Neural cell (in vitro differentiated cells): ENCODE results near the gene PIAS2.

Experiments
- CTCF ChIP-seq: fragments of 450-650 bp; IDR thresholded peaks from 2 replicates; pipeline ENCODE4 v1.5.1; 2014; ENCODE audit warnings: antibody characterized with exemption, mild to moderate bottlenecking, moderate library complexity; ENCODE audit not compliant: poor library complexity, severe bottlenecking
- EP300 ChIP-seq: fragments of 450-650 bp; conservative IDR thresholded peaks from 2 replicates; pipeline ENCODE4 v1.6.1; 2014; ENCODE audit warnings: antibody characterized with exemption, mild to moderate bottlenecking, moderate library complexity; ENCODE audit not compliant: poor library complexity, severe bottlenecking
- EZH2 ChIP-seq: fragments of 200-600, 300-800 bp; shearing (Covaris generic), sonication (generic); IDR thresholded peaks from 2 replicates; pipeline ENCODE4 v1.6.1; 2014; ENCODE audit warnings: antibody characterized with exemption, low read length, borderline replicate concordance, mild to moderate bottlenecking; ENCODE audit not compliant: insufficient read depth, poor library complexity, severe bottlenecking
- POLR2AphosphoS5 ChIP-seq: IDR thresholded peaks from 2 replicates; pipeline ENCODE4 v1.6.1; 2012
- REST ChIP-seq: IDR thresholded peaks from 2 replicates; pipeline ENCODE4 v1.6.1; 2012; ENCODE audit warnings: borderline replicate concordance
- SMC3 ChIP-seq: fragments of 450-650 bp; conservative IDR thresholded peaks from 2 replicates; pipeline ENCODE4 v1.6.1; 2014; ENCODE audit warnings: antibody characterized with exemption, mild to moderate bottlenecking, moderate library complexity; ENCODE audit not compliant: poor library complexity

- no peak for TF ChIP-seq SMC3
- TF ChIP-seq CTCF = no peak
- no peak for TF ChIP-seq EZH2
- no peak for TF ChIP-seq REST
- TF ChIP-seq POLR2AphosphoS5 = no peak
- peak; percentile 89 for TF ChIP-seq EP300
Observed at GRCh38 chr18:46939998-46940571, 22.8 kb upstream of the PIAS2 start.
